ENCODE results near the gene OPRPN. TPM values are rescaled to one million over a fixed set of nuclear protein-coding genes. Genes with fewer than 3 reads are reported as not detected.

The OPRPN gene
- total and polyA plus RNA-seq, 2 experiments from 2014 or later: not detected

DNA sequence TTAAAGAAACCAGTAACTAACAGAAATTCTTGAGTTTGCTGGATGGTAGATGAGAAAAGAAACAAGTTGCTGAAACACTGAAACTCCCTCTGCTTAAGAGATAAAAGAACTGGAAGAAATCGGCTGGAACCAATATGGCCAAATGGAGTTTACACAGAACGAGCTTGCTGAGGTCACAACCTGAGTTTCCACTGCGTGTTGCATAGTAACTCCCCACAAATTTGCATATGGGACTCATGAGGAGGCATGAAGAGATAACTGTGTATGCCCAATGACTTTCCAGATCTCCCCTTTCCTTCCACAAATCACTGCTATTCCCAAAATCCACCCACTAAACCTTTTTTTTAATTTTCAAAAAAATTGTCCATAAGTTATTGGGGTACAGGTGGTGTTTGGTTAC is 25.0 kb upstream of the OPRPN start:
- Histone ChIP-seq H3K4me1 (ENCODE audit: insufficient read depth) (no peaks in the 10 kb centered on the region), H3K4me3 (no peak overlapping the region), H3K27ac (no peak overlapping the region), H3K36me3 (replicated peaks; ENCODE audit: insufficient read depth, low read depth) (no peaks in the 10 kb centered on the region), H3K9me2 (replicated peaks; ENCODE audit: insufficient read depth) (no peaks in the 10 kb centered on the region), H3K79me2 (no peaks in the 10 kb centered on the region), H2AFZ (no peak overlapping the region), H4K20me1 (ENCODE audit: insufficient read depth, poor library complexity, severe bottlenecking) (no peaks in the 10 kb centered on the region), H3K9me3 (ENCODE audit: low read depth) (no peaks in the 10 kb centered on the region), H3K27me3 (no peaks in the 10 kb centered on the region), H3K4me2 (no peak overlapping the region)
- no peak for DNase-seq (ENCODE audit: low spot score)
- 83% methylated on average over 3 of the region's 3 CpGs for WGBS (ENCODE audit: low lambda C conversion rate, missing lambda C conversion rate)
- TF ChIP-seq, protein P1, sequence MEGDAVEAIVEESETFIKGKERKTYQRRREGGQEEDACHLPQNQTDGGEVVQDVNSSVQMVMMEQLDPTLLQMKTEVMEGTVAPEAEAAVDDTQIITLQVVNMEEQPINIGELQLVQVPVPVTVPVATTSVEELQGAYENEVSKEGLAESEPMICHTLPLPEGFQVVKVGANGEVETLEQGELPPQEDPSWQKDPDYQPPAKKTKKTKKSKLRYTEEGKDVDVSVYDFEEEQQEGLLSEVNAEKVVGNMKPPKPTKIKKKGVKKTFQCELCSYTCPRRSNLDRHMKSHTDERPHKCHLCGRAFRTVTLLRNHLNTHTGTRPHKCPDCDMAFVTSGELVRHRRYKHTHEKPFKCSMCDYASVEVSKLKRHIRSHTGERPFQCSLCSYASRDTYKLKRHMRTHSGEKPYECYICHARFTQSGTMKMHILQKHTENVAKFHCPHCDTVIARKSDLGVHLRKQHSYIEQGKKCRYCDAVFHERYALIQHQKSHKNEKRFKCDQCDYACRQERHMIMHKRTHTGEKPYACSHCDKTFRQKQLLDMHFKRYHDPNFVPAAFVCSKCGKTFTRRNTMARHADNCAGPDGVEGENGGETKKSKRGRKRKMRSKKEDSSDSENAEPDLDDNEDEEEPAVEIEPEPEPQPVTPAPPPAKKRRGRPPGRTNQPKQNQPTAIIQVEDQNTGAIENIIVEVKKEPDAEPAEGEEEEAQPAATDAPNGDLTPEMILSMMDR (IDR thresholded peaks at IDR 0.05; ENCODE audit: poor library complexity): no peak
- no peak for TF ChIP-seq EZH2phosphoT487 (IDR thresholded peaks at IDR 0.05; ENCODE audit: low read depth, severe bottlenecking, unreplicated experiment)
- TF ChIP-seq EZH2 (IDR thresholded peaks at IDR 0.05; ENCODE audit: borderline replicate concordance): no peak

DNA sequence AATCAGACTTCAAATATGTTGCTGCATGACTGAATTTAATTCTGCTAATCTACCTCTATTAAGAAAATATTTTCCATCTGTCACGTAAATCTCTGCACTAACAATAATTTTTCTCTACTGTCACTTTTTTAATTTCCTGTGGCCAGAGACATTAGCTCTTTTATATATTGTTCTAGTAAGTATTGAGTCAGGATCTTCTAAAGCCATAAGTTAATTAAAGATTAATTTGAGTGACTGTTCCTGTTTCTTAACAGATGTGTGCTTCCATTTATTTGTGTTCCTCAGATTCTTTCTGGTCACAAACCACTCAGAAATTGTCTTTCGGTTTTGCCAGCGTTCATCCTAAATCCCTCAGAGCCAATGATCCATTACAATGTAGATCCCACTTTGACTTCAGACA is 17.2 kb upstream of the OPRPN start:
- Histone ChIP-seq H3K36me3 (replicated peaks; ENCODE audit: insufficient read depth, low read depth) (no peaks in the 10 kb centered on the region), H3K4me2 (no peak overlapping the region), H3K27me3 (no peaks in the 10 kb centered on the region), H3K27ac (no peak overlapping the region), H3K4me1 (ENCODE audit: insufficient read depth) (no peaks in the 10 kb centered on the region), H3K79me2 (no peaks in the 10 kb centered on the region), H3K4me3 (no peak overlapping the region), H2AFZ (no peak overlapping the region), H3K9me2 (replicated peaks; ENCODE audit: insufficient read depth) (no peaks in the 10 kb centered on the region), H3K9me3 (ENCODE audit: low read depth) (no peaks in the 10 kb centered on the region), H4K20me1 (ENCODE audit: insufficient read depth, poor library complexity, severe bottlenecking) (no peaks in the 10 kb centered on the region)
- 89% methylated on average over 3 of the region's 3 CpGs for WGBS (ENCODE audit: low lambda C conversion rate, missing lambda C conversion rate)
- TF ChIP-seq, protein P1 (IDR thresholded peaks at IDR 0.05; ENCODE audit: poor library complexity): no peak
- no peak for TF ChIP-seq EZH2 (IDR thresholded peaks at IDR 0.05; ENCODE audit: borderline replicate concordance)
- TF ChIP-seq EZH2phosphoT487 (IDR thresholded peaks at IDR 0.05; ENCODE audit: low read depth, severe bottlenecking, unreplicated experiment): no peak
- no peak for DNase-seq (ENCODE audit: low spot score)

DNA sequence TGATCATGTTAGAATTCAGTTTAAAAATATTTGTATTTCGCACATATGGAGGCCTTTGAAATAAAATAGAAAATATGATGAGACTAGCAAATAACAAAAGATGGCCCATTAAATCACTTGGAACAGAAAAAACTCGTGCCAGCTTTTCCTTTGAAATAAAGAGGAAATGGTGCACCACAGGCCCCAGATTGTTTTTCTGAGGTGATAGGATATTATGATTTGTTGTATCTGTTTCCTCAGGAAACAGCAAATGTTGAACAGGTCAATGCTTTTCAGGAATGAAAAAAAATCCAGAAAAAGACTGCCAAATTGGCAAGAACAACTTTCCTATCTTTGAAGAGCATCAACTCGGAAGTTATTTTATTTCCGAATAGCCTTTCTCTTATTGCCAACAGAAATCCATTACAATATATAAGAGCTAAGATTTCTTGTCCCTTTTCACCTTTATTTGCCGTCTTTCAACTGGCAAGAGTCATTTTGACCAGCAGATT is 15.0 kb upstream of the OPRPN start, which contains the start of gene SMR3B:
Gene SMR3B (plus strand): TSS at position 441 of the 491 bp plus-strand sequence. CDS start 1,380 bp downstream, outside the sequence.
- no peaks in the 10 kb centered on the region for H3K9me2 ChIP-seq (replicated peaks; ENCODE audit: insufficient read depth)
- no peaks in the 10 kb centered on the region for H3K9me3 ChIP-seq (ENCODE audit: low read depth)
- no peak within 1 kb of the TSS for H2AFZ ChIP-seq
- H3K79me2 ChIP-seq: no peaks in the 10 kb centered on the region
- H3K4me1 ChIP-seq (ENCODE audit: insufficient read depth): no peaks in the 10 kb centered on the region
- H3K27ac ChIP-seq: no peak within 1 kb of the TSS
- no peak within 1 kb of the TSS for H3K4me2 ChIP-seq
- H4K20me1 ChIP-seq (ENCODE audit: insufficient read depth, poor library complexity, severe bottlenecking): no peaks in the 10 kb centered on the region
- 87% methylated on average over 5 of the region's 5 CpGs for WGBS (ENCODE audit: low lambda C conversion rate, missing lambda C conversion rate)
- no peak for DNase-seq (ENCODE audit: low spot score)
- no peaks in the 10 kb centered on the region for H3K27me3 ChIP-seq
- H3K36me3 ChIP-seq (replicated peaks; ENCODE audit: insufficient read depth, low read depth): no peaks in the 10 kb centered on the region
- TF ChIP-seq EZH2phosphoT487 (IDR thresholded peaks at IDR 0.05; ENCODE audit: low read depth, severe bottlenecking, unreplicated experiment) (no peak), EZH2 (IDR thresholded peaks at IDR 0.05; ENCODE audit: borderline replicate concordance) (no peak)
- TF ChIP-seq, protein P1 (IDR thresholded peaks at IDR 0.05; ENCODE audit: poor library complexity): no peak
- no peak within 1 kb of the TSS for H3K4me3 ChIP-seq
